GM21529 (cell line): ENCODE data around the gene CCN6.
A peak's percentile ranks its signal among the peaks of the same experiment; 100 is the strongest.

ENCODE experiments used
- ATAC-seq: cut with Tn5 transposase; IDR thresholded peaks from one replicate; pipeline ENCODE4 v1.9.1; 2021; ENCODE audit not compliant: unreplicated experiment

CCN6 gene

DNA sequence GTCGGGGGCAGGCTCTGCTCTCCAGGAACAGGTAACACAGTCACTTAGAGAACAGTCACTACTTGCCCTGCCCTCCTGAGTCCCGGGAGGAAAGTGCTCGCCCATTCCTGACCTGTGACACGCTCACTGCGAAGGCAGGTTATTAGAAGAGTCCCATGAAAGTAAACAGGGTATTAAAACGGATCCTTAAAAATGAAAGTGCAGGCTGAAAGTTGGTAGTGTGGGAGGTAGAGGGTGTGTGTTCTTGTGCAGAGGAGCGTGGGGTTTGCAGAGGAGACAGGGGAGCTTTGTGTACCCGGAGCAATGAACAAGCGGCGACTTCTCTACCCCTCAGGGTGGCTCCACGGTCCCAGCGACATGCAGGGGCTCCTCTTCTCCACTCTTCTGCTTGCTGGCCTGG lies at the start of gene CCN6:
CCN6 (plus strand) TSS at position 104 of the 400 bp plus-strand sequence; CDS start at position 358, 254 bp downstream.
- no peak for ATAC-seq

DNA sequence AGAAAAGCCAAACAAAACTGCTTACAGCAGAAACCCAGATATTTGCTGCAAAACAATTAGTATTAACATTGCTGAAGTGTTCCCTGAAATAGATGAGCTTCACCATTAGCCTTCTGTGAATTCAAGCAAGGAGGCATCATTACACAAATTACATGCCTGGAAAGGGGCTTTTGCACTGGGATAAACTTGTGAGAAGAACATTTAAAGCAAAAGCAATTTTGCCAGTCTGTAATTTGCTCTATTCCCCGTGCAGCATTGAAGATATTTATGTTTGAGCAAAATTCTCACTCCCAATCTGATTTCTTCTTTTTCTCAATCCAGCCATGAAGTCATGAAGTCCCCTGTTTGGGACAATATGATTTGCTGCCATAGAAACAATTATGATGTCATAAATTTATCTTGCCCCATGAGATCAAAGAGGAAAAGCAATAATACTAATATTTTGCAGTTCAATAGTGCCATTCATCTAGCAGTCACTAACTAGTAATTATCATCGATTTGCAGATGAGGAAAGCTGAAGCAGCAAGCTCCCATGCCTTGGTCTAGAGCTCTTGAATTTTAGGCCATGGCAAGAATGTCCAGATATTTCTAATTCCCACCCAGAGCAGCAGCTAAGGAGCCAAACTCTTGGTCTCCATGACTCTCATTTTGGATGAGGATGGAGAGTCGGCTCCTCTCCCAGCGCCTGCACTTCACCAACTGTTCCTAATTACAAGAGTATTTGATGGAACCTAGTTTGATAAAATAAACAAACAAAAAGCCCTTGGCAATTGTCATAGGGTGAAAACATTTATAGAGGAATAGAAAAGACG lies 49.5 kb upstream of the CCN6 start:
- no peak for ATAC-seq

DNA sequence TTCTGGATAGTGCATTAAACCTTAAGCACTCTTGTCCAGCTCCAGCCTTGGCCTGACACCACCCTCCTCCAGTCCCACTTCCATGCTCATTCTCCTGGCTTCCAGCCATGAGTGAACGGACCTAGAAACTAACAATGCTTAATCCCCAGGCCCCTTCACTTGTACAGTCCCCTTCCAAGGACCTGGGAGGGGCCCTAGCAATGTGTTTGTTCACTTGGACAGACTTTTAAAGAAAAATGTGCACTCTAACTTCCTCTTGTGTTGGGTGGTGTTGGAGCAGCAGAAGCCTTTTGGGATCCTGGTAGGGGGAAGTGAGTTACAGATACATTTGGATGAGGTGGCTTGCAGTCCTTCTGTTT lies 48.9 kb upstream of the CCN6 start:
- no peak for ATAC-seq

DNA sequence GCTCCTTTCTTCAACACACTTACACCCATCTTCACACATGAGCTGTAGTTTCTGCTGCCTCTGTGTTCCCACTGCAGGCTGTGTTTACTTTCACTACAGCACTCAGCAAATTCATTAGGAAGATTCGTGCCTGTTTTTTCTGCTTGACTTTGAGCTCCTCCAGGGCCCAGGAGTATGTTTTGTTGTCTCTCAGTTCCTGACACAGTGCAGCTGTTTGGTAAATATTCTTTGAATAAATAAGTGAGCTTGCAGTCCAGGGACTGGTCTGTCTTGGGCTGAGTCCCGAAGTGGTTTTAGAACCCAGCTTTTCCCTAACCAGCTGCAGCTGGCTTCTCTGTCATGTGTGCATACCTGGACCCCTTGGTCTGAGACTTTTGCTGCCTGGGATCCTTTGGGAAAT lies 46.6 kb upstream of the CCN6 start:
- no peak for ATAC-seq

DNA sequence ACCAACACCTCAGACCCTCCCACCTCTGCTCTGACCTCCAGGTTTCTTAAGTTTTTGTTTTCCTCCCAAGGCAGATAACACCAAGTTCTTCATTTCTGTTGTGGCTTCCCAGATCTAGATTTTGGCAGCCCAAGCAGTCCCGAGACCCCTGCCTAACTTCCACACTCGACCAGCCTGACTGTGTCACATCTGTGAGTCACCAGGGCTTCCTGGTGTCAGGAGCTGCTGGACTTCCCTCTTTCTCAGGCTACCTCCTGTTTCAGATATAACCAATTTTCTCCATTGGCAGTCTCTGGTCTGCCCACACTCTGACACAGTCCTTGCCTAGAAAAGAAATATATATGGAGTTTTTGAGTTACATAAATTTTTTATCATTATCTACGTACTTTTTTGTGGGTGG lies 46.1 kb upstream of the CCN6 start:
- no peak for ATAC-seq

DNA sequence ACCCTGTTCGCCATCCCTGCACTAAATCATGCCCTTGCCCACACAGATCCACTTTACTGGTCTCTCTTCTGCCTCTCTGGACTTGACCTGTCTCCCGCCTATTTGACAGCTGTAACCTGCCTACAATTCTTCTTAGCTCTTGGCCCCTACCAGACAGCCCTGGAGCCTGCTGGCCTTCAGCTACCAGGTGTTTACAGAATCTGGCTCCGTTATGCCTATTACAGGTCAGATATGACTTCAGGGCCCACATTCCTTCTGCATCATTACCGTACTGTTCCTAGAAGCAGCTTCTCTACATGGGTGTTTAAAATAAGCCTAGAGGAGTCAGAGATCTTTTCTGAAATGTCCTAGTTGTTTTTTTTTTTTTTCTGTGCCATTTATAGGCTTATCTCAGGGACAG lies 45.4 kb upstream of the CCN6 start:
- ATAC-seq: no peak

DNA sequence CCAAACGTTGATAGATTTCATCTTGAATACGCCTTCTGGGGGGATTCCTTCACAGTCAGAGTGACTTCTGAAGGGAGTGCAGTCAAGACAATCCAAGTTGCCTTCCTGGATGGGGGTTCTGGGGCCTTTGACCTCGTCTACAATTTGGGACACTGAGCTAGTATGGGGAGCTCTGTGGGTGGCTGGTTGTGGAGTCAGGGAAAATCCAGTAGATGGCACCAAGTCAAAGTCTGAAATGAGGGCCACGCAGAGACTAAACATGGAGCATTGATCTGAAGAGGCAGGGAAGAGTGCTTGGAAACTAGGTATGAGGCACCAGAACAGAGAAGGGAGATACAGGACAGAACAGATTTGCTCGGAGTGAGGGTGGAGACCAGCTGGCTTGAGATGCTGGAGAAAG lies 43.6 kb upstream of the CCN6 start:
- ATAC-seq: no peak

DNA sequence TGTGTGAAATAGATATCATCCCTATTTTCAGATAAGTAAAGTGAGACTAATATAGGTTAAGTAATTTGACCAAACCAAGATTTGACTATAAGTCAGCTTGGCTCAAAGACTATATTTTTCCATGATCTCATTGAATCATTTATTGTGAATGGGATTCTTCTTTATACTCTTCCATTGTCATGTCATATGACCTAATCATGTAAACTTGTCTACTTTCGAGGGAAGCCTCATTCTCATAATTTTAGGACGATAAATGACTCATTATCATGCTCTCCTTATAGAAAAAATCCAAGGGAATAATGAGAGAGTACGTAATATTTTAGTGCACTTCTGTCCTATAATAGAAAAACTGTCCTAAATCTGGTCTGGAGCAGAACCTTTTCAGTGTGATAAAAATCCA lies 40.9 kb upstream of the CCN6 start:
- no peak for ATAC-seq

DNA sequence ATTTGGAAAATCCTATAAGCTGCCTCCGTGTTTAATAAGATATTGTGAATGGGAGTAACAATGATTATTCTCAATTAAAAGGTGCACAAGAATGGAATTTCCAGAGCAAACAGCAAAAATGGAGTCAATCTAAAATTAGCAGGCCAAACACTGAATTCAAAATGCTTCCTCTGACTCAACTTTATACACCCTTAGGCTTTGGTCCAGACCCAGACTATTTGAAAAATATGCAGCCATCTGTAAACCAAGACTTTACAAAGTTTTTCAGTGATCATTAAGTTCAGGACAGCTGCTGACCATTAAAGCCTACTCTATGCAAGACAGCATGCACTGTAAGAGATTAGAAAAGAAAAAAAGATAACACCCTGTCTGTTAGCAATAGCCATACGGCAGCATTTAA lies 39.4 kb upstream of the CCN6 start:
- ATAC-seq: no peak

DNA sequence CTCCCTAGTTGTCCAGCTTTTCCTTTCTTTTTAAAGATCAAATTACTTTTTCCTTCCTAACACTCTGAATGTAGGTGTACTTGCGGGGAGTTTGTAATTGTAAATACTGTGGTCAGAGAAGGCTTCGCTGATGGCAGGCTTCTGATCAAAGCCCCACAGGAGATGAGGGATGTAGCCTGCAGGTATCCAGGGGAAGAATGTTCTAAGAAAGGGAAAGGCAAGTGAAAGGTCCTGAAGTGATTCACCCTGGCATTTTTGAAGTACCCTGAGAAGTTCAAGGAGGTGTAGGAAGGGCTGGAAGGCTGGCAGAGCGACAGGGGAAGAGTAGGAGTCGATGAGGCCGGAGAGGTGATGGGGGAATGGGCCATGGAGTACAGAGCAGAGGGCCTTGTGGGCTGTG lies 38.2 kb upstream of the CCN6 start:
- ATAC-seq: no peak

DNA sequence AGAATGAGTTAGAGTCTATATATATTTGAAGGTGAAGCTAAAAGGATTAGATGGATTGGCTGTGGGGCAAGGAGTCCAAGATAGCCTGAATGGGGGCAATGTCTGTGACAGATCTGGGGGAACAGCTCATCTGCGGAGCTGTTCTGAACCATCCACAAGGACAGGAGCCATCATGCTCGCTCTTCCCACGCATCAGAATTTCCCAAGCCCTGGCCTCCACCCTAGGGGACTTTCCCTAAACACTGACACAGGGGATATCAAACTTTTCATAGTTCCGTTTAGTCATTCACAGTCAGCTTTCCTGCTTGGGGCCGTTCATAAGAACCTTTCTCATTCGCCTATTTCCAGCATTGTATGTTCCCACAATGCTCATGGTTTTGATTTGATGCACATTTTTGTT lies 37.6 kb upstream of the CCN6 start:
- peak; percentile 75 for ATAC-seq

DNA sequence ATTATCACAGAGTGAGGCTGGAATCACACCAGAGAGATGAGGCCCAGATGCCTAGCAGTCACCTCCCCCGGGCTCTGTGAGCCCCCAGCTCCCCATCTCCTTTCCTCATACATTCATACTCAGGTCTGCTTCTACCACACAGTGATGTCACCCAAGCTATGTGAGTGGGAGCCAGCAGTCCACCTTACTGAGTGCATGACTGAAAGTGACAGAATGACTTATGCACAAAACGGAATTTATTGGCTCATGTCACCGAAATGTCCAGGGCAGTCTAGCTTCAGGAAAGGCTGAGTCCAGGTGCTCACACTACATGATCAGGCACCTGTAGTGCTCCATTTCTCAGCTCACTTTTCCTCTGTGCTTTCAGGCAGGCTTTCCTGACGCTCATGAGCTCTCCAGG lies 36.7 kb upstream of the CCN6 start:
- ATAC-seq: no peak

DNA sequence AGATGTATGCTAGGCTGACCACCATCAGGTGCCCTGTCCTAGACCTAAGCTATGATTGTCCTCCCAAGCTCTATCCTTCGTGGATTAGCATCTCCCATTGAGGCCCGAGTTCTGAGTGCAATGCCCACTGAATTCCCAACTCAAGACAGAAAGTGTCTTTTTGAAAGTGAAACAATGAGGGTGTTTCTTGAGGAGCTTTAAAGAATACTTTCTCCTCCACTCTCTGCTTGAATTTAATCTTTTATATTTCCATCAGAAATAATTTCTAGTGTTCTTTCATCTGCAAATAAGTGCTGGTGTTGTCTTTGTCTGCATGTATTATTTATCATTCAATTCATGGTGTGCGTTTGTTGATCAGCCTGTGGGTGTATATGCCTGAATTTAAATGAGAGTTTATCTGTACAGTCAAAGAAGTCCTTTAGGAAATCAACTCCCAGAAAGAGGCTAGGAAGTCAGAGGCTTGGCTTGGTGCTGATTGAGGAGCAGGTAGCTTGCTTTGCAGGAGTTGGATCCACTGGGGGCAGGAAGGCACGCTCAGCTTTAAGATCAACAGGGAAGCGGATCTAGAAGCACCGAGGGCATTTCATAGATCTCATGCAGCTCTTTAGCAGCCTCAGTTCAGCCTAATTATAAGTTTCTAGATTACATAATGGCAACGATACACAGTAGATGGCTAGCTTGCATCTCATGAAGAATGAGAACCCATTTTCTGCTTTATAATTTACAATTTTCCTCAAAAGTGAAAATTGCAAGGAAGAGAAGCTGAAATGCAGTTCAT lies 36.0 kb upstream of the CCN6 start:
- no peak for ATAC-seq

DNA sequence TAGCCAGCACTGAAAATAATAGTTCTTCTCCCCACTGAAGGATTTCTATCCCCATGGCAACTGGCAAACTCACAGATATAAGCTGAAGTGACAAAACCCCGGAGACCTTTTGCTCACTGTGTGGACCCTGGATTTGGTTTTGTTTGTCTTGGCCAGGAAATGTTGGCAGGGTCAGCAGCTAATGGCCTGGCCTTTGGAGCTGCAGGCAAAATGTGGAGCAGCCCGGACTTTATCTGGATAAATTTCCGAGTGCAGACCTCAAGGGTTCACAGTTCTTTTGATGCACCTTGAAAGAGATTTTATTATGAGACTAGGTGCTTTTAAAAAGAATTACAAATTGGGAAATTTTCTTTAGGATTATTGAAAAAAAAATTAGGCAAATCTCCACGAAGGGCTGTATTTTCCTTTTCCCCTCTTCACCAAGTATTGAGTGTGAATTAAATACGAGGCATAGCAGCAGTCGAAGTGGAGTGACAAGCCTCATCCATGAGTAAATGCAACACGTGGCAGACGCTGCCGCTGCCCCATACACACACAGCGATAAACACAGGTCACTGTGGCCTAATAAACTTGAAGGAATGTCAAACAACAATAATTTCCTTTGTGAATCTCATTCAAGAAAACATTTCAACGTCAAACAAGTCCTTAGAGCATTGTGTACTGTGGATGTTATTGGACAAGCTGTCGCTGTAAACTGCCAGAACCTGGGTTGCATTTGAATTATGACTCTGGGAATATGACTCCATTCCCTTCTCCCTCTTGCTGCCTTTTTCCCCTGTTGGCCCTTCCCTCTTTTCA lies 35.1 kb upstream of the CCN6 start:
- no peak for ATAC-seq

DNA sequence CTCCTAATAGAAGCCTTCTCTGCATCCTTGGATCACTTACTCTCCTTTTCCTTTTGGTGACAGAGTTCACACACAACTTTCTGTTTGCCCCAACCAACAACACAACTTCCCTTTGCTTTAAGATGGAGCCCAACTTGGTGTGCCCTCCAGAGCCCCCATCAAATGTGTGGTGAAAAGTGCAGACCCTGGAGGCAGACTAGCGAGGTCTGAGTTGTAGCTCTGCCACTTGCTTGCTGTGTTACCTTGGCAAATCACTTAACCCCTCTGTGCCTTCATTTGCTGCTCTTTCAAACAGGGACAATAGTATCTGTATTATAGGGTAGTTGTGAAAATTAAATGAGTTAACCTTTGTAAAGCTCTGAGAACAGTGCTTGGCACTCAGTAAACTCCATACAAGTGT lies 34.3 kb upstream of the CCN6 start:
- no peak for ATAC-seq

DNA sequence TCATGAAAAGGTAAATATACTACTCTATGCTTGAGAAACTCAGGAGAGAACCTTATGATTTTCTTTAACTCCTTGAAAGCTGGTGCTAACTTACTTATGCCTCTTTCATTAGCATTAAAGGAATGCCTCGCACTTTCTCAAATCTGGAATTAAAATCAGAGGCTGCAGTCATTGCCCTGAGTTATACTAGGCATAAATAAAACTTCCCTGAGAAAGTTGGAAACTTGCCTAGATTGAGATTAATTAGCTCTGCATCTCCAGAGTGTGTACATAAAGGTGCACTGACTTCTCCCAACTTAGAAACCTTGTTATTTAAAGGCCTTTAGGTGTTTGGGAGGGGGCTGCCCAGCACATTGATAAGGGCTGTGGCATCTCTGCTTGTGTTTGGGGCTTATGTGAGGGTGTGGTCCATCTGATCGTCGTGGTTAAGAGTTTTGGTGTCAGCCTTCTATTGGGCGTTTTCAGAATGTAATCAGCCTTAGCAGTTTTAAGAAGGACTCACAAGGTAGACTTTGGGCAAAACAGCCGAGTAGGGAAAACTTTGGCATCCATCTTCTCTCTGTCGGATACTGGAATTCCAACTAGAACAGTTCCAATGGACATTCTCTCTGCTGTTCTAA lies 32.1 kb upstream of the CCN6 start:
- ATAC-seq: no peak

DNA sequence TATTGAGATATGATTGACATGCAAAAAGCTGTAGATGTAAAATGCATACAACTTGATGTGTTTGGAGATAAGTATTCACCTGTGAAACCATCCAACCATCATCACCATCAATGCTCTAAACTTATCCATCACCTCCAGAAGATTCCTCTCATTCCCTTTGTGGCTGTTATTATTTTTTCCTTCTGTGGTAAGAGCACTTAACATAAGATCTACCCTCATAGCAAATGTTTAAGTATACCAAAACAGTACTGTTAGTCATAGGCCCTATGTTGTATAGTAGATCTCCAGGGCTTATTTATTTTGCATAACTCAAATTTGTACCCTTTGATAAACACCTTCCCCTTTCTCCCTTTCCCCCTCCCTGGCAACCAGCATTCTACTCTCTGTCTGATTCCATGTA lies 31.2 kb upstream of the CCN6 start:
- no peak for ATAC-seq

DNA sequence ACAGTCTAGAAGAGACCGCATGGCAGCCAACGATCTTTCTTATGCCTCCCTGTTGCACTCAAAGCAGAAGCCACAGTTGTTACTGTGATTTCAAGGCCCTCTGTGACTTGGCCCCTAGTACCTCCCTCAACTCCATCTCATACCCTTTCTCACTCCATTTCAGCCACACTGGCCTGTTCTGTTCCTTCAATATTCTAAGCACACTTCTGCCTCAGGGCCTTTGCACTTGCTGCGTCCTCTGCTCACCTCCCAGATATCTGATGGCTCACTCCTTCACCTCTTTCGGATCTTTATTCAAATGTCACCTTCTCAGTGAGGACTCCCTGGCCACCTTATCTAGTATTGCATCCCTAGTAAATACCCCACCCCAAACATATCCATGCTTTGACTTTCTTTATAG lies 29.4 kb upstream of the CCN6 start:
- ATAC-seq: no peak

DNA sequence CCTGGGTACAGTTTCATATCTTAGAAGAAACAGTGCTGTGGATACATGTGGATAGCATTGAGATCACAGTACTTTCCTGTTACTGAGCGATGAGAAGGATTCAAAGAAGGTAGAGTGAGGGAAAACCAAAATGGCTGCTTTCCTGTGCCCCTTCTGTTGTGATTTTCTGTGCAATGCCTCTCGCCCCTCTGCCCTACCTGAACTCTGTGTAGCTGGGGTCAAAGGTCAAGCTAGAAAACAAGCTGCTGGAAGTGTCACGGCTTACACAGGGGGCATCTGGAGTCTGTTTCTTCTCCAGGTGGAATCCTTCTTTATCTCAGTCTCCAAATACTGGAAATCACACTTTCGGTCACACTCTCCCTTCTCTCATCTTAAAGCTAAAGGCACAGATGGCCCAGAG lies 27.0 kb upstream of the CCN6 start:
- no peak for ATAC-seq

DNA sequence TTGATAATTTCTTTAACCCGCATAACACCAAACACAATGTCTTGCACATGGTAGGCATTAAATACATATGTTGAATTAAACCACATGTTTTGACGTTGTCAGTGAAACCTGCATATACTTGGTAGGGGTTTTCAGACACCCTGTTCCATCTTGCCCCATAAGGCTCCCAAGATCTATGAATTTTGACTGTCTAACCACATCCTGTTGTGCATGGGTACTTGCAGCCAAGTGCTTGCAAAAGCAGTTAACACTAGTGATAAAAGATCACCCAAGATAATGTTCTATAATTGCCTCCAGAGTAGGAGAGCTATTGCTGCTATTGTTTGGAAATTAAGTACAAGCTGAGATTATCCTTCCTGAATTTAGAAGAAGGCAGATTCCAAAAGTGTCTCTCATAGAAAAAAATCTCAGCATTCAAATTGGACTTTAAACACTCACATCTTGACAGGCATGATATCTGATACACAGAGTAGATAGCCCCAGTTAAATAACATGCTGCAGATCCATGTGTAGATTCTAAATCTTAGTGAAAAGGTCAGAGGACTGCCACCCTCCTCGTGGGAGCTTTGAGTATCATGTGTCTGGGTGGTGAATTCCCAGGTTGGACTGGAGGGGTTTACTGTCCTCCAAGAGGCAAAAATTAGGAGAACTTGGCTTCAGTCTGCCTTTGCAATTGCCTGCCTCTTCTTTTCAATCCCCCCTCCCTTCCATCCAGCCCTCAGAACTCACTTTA lies 25.8 kb upstream of the CCN6 start:
- no peak for ATAC-seq
